Keratinocyte (primary cell): ENCODE data around the gene TMEM219.

Experiments
- EZH2 ChIP-seq: IDR thresholded peaks from one replicate; pipeline ENCODE4 v1.6.1; 2012; ENCODE audit warnings: inconsistent platforms, mild to moderate bottlenecking, low read length, moderate library complexity
- TF ChIP-seq, protein P1 (sequence below), 3 experiments: IDR thresholded peaks in 1 of 3; conservative IDR thresholded peaks in 1 of 3; optimal IDR thresholded peaks in 1 of 3; 2 replicates in 2 of 3; 3 replicates in 1 of 3; pipeline versions ENCODE3 to v1.5.1; 2011; ENCODE audit warnings: low read length in 3 of 3, mild to moderate bottlenecking in 3 of 3, moderate library complexity in 2 of 3, control low read depth in 1 of 3, inconsistent platforms in 1 of 3; ENCODE audit not compliant: insufficient read depth in 2 of 3; ENCODE audit errors: extremely low read depth in 1 of 3

DNA sequence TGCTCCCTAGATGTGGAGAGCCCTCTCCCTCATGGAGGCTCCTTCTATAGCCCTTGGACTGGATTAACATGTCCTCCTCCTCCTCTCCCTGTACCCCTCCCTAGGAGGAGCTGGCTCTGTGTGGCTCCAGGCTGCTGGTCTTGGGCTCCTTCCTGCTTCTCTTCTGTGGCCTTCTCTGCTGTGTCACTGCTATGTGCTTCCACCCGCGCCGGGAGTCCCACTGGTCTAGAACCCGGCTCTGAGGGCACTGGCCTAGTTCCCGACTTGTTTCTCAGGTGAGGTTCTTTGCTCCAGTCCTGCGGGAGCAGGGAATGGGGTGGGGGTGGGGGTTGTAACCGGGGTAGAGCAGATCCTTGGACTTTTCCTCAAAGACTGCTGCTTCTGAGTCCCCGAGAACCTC, 9.4 kb downstream of the TMEM219 start:
- TF ChIP-seq EZH2 = no peak
- TF ChIP-seq, protein P1, sequence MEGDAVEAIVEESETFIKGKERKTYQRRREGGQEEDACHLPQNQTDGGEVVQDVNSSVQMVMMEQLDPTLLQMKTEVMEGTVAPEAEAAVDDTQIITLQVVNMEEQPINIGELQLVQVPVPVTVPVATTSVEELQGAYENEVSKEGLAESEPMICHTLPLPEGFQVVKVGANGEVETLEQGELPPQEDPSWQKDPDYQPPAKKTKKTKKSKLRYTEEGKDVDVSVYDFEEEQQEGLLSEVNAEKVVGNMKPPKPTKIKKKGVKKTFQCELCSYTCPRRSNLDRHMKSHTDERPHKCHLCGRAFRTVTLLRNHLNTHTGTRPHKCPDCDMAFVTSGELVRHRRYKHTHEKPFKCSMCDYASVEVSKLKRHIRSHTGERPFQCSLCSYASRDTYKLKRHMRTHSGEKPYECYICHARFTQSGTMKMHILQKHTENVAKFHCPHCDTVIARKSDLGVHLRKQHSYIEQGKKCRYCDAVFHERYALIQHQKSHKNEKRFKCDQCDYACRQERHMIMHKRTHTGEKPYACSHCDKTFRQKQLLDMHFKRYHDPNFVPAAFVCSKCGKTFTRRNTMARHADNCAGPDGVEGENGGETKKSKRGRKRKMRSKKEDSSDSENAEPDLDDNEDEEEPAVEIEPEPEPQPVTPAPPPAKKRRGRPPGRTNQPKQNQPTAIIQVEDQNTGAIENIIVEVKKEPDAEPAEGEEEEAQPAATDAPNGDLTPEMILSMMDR (optimal IDR thresholded peaks at IDR 0.05 in 1 of 3, IDR thresholded peaks at IDR 0.05 in 1 of 3, conservative IDR thresholded peaks at IDR 0.05 in 1 of 3; ENCODE audit: extremely low read depth in 1 of 3, insufficient read depth in 2 of 3, low read length in 3 of 3) = no peak
